Peyer's patch (tissue), 4 donors: ENCODE measurements around the gene ZBTB18. TPM values are rescaled to one million over a fixed set of nuclear protein-coding genes. Genes with fewer than 3 reads are reported as not detected.

Experiments used
- DNase-seq, 3 donors: peaks; one replicate each; pipeline ENCODE4 v3.0.0-alpha.2; 2017 to 2019
- H3K27ac ChIP-seq, 4 donors: fragments of 200-600 bp; sonication (generic); one replicate each; pipeline ENCODE4 v1.5.1; 2016 to 2019
- H3K27me3 ChIP-seq, 2 donors: fragments of 200-600 bp; sonication (generic); one replicate each; pipeline ENCODE4 v1.5.1; 2019
- H3K36me3 ChIP-seq, 3 donors: fragments of 200-600 bp; sonication (generic); one replicate each; pipeline ENCODE4 v1.5.1; 2016 to 2019
- H3K4me1 ChIP-seq, 4 donors: fragments of 200-600 bp; sonication (generic); one replicate each; pipeline ENCODE4 v1.5.1; 2016 to 2019
- H3K4me3 ChIP-seq, 4 donors: fragments of 200-600 bp; sonication (generic); 1 replicate in 3 of 4; 2 replicates in 1 of 4; pipeline ENCODE4 v1.5.1; 2016 to 2019; ENCODE audit warnings: mild to moderate bottlenecking in 1 of 4
- H3K9me3 ChIP-seq, 4 donors: fragments of 200-600 bp; sonication (generic); one replicate each; pipeline ENCODE4 v1.5.1; 2016 to 2019; ENCODE audit warnings: mild to moderate bottlenecking in 1 of 4
- CTCF ChIP-seq, 6 experiments: fragments of 450-650 bp in 4 of 6; fragments of 200-600 bp in 2 of 6; sonication (generic) in 1 of 6; IDR thresholded peaks; one replicate each; pipeline ENCODE4 v1.5.1; 2017 to 2019; ENCODE audit warnings: antibody characterized with exemption in 6 of 6, mild to moderate bottlenecking in 3 of 6, moderate library complexity in 1 of 6
- POLR2A ChIP-seq, 2 donors: fragments of 450-650 bp; IDR thresholded peaks; one replicate each; pipeline ENCODE4 v1.5.1; 2017; ENCODE audit warnings: antibody characterized with exemption in 2 of 2, mild to moderate bottlenecking in 2 of 2, moderate library complexity in 2 of 2
- total RNA-seq, 4 donors: library from RNA; depleted of rRNA; stranded (reverse); fragments of >200 nt; gene quantifications; one replicate each; pipeline ENCODE4 v1.1.0, GENCODE V29; 2016

ZBTB18 gene
- total RNA-seq, 4 donors from 2014 or later, result 17.3 to 31.4 (median 22.5) TPM

GRCh38 chr1:244048256-244049161 lies 2.6 kb upstream of the ZBTB18 start:
- peak overlapping the region; percentile 65 to 97 (median 92) for H3K4me3 ChIP-seq
- no peaks in the 10 kb centered on the region for H3K9me3 ChIP-seq
- TF ChIP-seq CTCF (IDR thresholded peaks at IDR 0.05) (no peak), POLR2A (IDR thresholded peaks at IDR 0.05) (no peak)
- peaks cover 0 to 26% (median 12%) of the 10 kb centered on the region in 4 donors for H3K4me1 ChIP-seq
- no peaks in the 10 kb centered on the region for H3K36me3 ChIP-seq
- no peaks in the 10 kb centered on the region for H3K27me3 ChIP-seq
- peak; percentile 96 to 99 (median 99) for DNase-seq
- peak overlapping the region; percentile 96 to 100 (median 100) for H3K27ac ChIP-seq

- Histone ChIP-seq H3K4me1 (peaks cover 0 to 26% (median 12%) of the 10 kb centered on the region in 4 donors), H3K36me3 (peaks cover 0 to 7% (median 0%) of the 10 kb centered on the region in 3 donors), H3K9me3 (no peaks in the 10 kb centered on the region), H3K27ac (peak overlapping the region; percentile 80 to 100 (median 96)), H3K4me3 (peak overlapping the region; percentile 65 to 97 (median 90)), H3K27me3 (no peaks in the 10 kb centered on the region)
- TF ChIP-seq POLR2A (IDR thresholded peaks at IDR 0.05) (no peak), CTCF (IDR thresholded peaks at IDR 0.05) (no peak)
- DNase-seq, result peak; percentile 70 to 86 (median 83)
These were observed 1.7 kb upstream of the ZBTB18 start for GRCh38 chr1:244049162-244050013.

DNA sequence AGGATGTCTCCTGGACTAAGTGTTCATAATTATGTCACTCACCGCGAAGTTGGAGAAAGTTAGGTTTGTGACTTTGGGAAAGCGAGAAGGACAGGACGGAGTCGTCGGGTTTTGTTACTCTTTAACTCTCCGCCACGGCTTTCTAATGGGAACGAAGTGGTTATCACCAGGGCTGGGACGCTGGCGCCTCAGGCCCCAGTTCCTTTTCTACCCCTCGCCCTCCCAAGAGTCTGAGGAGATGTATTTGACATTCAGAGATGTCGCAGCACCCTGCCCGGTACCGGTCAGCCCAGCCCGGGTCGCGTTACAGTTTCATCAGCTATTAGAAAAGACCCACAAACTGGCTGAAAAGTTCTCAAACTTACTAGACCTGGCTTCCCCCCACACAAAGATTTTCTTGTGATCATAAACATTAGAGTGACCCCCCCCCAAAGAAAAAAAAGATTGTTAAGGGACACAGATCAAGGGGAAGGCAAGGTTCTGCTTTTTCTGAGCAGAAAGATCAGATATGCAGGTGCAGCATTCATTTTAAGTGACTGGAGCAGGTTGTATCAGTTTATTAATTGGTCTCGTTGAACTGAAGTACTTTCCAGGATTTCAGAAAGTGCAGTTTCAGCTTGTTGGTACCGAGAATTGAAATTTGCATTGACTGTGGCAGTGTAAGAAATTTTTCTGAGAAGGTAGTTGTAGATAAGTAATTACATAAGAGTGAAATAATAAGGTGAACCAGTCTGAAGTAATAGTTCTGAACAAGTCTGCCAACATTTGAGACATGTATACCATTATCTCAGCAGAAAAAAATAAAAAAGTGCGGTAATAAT lies 859 bp upstream of the ZBTB18 start:
- Histone ChIP-seq H3K4me3 (peak overlapping the region; percentile 65 to 97 (median 90)), H3K27ac (peak overlapping the region; percentile 80 to 100 (median 96)), H3K4me1 (peaks cover 0 to 26% (median 12%) of the 10 kb centered on the region in 4 donors), H3K36me3 (peaks cover 0 to 15% (median 0%) of the 10 kb centered on the region in 3 donors), H3K27me3 (no peaks in the 10 kb centered on the region), H3K9me3 (no peaks in the 10 kb centered on the region)
- TF ChIP-seq POLR2A (IDR thresholded peaks at IDR 0.05), result no peak
- TF ChIP-seq CTCF (IDR thresholded peaks at IDR 0.05), result no peak
- peak; percentile 39 to 69 (median 58) for DNase-seq

- Histone ChIP-seq H3K4me1 (peaks cover 0 to 24% (median 11%) of the 10 kb centered on the region in 4 donors), H3K4me3 (no peak overlapping the region)
- DNase-seq, result no peak
These were observed 1.1 kb downstream of the ZBTB18 start for GRCh38 chr1:244052016-244052727.

More at GRCh38 chr1:244052016-244052727, 1.1 kb downstream of the ZBTB18 start:
- Histone ChIP-seq H3K27me3 (no peaks in the 10 kb centered on the region), H3K9me3 (no peaks in the 10 kb centered on the region), H3K36me3 (peaks cover 0 to 22% (median 0%) of the 10 kb centered on the region in 3 donors), H3K27ac (peak overlapping the region in 3 of 4 donors; percentile 0 to 44 (median 3))
- TF ChIP-seq POLR2A (IDR thresholded peaks at IDR 0.05) (no peak), CTCF (IDR thresholded peaks at IDR 0.05) (no peak)
